Brain pericyte (primary cell): ENCODE measurements around the gene EEF1AKMT3.

Source experiments
- DNase-seq: peaks from one replicate; pipeline ENCODE4 v3.0.0-alpha.2; 2012; ENCODE audit warnings: low read depth, low spot score

Gene EEF1AKMT3

GRCh38 chr12:57735198-57735855, 37.1 kb upstream of the EEF1AKMT3 start:
- DNase-seq = no peak

- no peak for DNase-seq
Measured at GRCh38 chr12:57735952-57736740, 36.3 kb upstream of the EEF1AKMT3 start.

GRCh38 chr12:57736741-57737466, 35.5 kb upstream of the EEF1AKMT3 start:
- no peak for DNase-seq

GRCh38 chr12:57737467-57738460, 34.6 kb upstream of the EEF1AKMT3 start:
- DNase-seq = no peak

GRCh38 chr12:57738661-57739237, 33.7 kb upstream of the EEF1AKMT3 start, which contains the start of gene AGAP2:
Gene AGAP2, minus strand, starts transcription at chr12:57738742. Its CDS starts 496 bp downstream, at chr12:57738246.
- no peak for DNase-seq

- DNase-seq = no peak
Measured at GRCh38 chr12:57739387-57739786, 33.0 kb upstream of the EEF1AKMT3 start.

GRCh38 chr12:57739914-57740538, 32.4 kb upstream of the EEF1AKMT3 start:
- DNase-seq = no peak

GRCh38 chr12:57740656-57741412, 31.6 kb upstream of the EEF1AKMT3 start:
- no peak for DNase-seq

GRCh38 chr12:57741413-57741789, 31.0 kb upstream of the EEF1AKMT3 start:
- no peak for DNase-seq

GRCh38 chr12:57741844-57742738, 30.3 kb upstream of the EEF1AKMT3 start:
- DNase-seq = no peak

GRCh38 chr12:57743769-57744168, 28.6 kb upstream of the EEF1AKMT3 start:
- DNase-seq = no peak

- no peak for DNase-seq
Measured at GRCh38 chr12:57744194-57744776, 28.1 kb upstream of the EEF1AKMT3 start.

- DNase-seq = peak; percentile 94
Measured at GRCh38 chr12:57744777-57745484, 27.5 kb upstream of the EEF1AKMT3 start, which contains the start of gene TSPAN31. Gene TSPAN31, plus strand, starts transcription at chr12:57745039. Its CDS starts 116 bp downstream, at chr12:57745155.

GRCh38 chr12:57745485-57745881, 26.9 kb upstream of the EEF1AKMT3 start:
- no peak for DNase-seq

- no peak for DNase-seq
Measured at GRCh38 chr12:57746025-57746424, 26.4 kb upstream of the EEF1AKMT3 start.

GRCh38 chr12:57749061-57749460, 23.4 kb upstream of the EEF1AKMT3 start:
- no peak for DNase-seq
